ENCODE data around the gene CABP4.
A peak's percentile ranks its signal among the peaks of the same experiment; 100 is the strongest.

The CABP4 gene

GRCh38 chr11:67502328-67502979 lies 47.3 kb downstream of the CABP4 start:
- no peak for DNase-seq (ENCODE audit: insufficient read length, low spot score)
- FAIRE-seq: no peak
- no peak for TF ChIP-seq POLR2A (IDR thresholded peaks at IDR 0.05; ENCODE audit: low read depth, low read length)

GRCh38 chr11:67503119-67504004 lies 48.2 kb downstream of the CABP4 start:
- no peak for FAIRE-seq
- no peak for DNase-seq (ENCODE audit: insufficient read length, low spot score)
- TF ChIP-seq POLR2A (IDR thresholded peaks at IDR 0.05; ENCODE audit: low read depth, low read length): no peak

- peak; percentile 6; the same call in 1 of the 2 replicates for TF ChIP-seq POLR2A (IDR thresholded peaks at IDR 0.05; ENCODE audit: low read depth, low read length)
- peak; percentile 78 for DNase-seq (ENCODE audit: insufficient read length, low spot score)
Measured at GRCh38 chr11:67504005-67504949, 49.1 kb downstream of the CABP4 start.

GRCh38 chr11:67504950-67505581 lies 49.9 kb downstream of the CABP4 start, which contains the start of gene PITPNM1:
TSS of gene PITPNM1 (minus strand) at chr11:67505363. CDS start at chr11:67504180, 1,183 bp downstream.
- peak; percentile 79 for DNase-seq (ENCODE audit: insufficient read length, low spot score)

More at GRCh38 chr11:67504005-67504949, 49.1 kb downstream of the CABP4 start:
- no peak for FAIRE-seq

GRCh38 chr11:67505605-67506396 lies 50.6 kb downstream of the CABP4 start:
- DNase-seq (ENCODE audit: insufficient read length, low spot score) (peak; percentile 97), FAIRE-seq (peak; percentile 76)
- TF ChIP-seq POLR2A (IDR thresholded peaks at IDR 0.05; ENCODE audit: low read depth, low read length): peak; percentile 29; the same call in 1 of the 2 replicates

More at GRCh38 chr11:67504950-67505581, 49.9 kb downstream of the CABP4 start, which contains the start of gene PITPNM1:
- peak; percentile 82; the same call in 1 of the 2 replicates for TF ChIP-seq POLR2A (IDR thresholded peaks at IDR 0.05; ENCODE audit: low read depth, low read length)
- no peak for FAIRE-seq

GRCh38 chr11:67506426-67507051 lies 51.4 kb downstream of the CABP4 start:
- DNase-seq (ENCODE audit: insufficient read length, low spot score) (no peak), FAIRE-seq (no peak)
- TF ChIP-seq POLR2A (IDR thresholded peaks at IDR 0.05; ENCODE audit: low read depth, low read length): no peak

- TF ChIP-seq POLR2A (IDR thresholded peaks at IDR 0.05; ENCODE audit: low read depth, low read length): no peak
- no peak for DNase-seq (ENCODE audit: insufficient read length, low spot score)
- FAIRE-seq: no peak
Measured at GRCh38 chr11:67507242-67507863, 52.2 kb downstream of the CABP4 start.

- TF ChIP-seq POLR2A (IDR thresholded peaks at IDR 0.05; ENCODE audit: low read depth, low read length): peak; percentile 61; the same call in 1 of the 2 replicates
- FAIRE-seq (no peak), DNase-seq (ENCODE audit: insufficient read length, low spot score) (peak; percentile 98)
Measured at GRCh38 chr11:67507864-67508485, 52.8 kb downstream of the CABP4 start, which contains the start of gene CDK2AP2. TSS of gene CDK2AP2 (minus strand) at chr11:67508162. CDS start at chr11:67508082, 80 bp downstream.

- TF ChIP-seq POLR2A (IDR thresholded peaks at IDR 0.05; ENCODE audit: low read depth, low read length): peak; percentile 73
- FAIRE-seq (no peak), DNase-seq (ENCODE audit: insufficient read length, low spot score) (peak; percentile 94)
Measured at GRCh38 chr11:67508486-67509121, 53.5 kb downstream of the CABP4 start.

- TF ChIP-seq POLR2A (IDR thresholded peaks at IDR 0.05; ENCODE audit: low read depth, low read length): no peak
- DNase-seq (ENCODE audit: insufficient read length, low spot score) (no peak), FAIRE-seq (no peak)
Measured at GRCh38 chr11:67510023-67510345, 54.8 kb downstream of the CABP4 start.

All from H54 (cell line).